Loucy (cell line): ENCODE results near the gene BUB1B.

Experiments
- EZH2phosphoT487 ChIP-seq: fragments of 200-600 bp; IDR thresholded peaks from 2 replicates; pipeline ENCODE4 v1.6.1; 2018; ENCODE audit warnings: antibody characterized with exemption, mild to moderate bottlenecking, moderate library complexity, borderline replicate concordance
- TF ChIP-seq, protein P1 (sequence below): fragments of 200-600 bp; sonication (generic); conservative IDR thresholded peaks from 2 replicates; pipeline ENCODE4 v1.5.1; 2014; ENCODE audit warnings: mild to moderate bottlenecking, antibody characterized with exemption, low read length

DNA sequence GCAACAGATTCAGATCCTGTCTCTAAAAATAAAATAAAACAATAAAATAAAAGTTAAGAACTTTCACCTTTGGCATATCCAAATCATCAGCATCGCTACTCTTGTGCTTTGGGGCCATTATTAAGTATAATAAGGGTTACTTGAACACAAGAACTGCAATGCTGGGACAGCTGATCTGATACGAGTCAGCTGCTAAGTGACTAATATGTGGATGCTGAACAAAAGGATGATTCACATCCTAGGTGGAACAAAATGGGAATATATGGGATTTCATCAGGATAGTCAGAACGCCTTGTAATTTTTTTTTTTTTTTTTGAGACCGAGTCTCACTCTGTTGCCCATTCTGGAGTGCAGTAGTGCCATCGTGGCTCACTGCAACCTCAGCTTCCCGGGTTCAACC lies 29.7 kb downstream of the BUB1B start:
- TF ChIP-seq, protein P1, sequence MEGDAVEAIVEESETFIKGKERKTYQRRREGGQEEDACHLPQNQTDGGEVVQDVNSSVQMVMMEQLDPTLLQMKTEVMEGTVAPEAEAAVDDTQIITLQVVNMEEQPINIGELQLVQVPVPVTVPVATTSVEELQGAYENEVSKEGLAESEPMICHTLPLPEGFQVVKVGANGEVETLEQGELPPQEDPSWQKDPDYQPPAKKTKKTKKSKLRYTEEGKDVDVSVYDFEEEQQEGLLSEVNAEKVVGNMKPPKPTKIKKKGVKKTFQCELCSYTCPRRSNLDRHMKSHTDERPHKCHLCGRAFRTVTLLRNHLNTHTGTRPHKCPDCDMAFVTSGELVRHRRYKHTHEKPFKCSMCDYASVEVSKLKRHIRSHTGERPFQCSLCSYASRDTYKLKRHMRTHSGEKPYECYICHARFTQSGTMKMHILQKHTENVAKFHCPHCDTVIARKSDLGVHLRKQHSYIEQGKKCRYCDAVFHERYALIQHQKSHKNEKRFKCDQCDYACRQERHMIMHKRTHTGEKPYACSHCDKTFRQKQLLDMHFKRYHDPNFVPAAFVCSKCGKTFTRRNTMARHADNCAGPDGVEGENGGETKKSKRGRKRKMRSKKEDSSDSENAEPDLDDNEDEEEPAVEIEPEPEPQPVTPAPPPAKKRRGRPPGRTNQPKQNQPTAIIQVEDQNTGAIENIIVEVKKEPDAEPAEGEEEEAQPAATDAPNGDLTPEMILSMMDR: no peak
- TF ChIP-seq EZH2phosphoT487: no peak
